SU-DHL-6 (cell line): ENCODE data around the gene TMEM117.

Experiments
- H2AFZ ChIP-seq: fragments of 200-600 bp; sonication (generic); 2 replicates; pipeline ENCODE4 v1.6.1; 2014; ENCODE audit warnings: low read depth, mild to moderate bottlenecking, moderate library complexity, mixed read lengths, antibody characterized with exemption, low read length; ENCODE audit not compliant: severe bottlenecking
- H3F3A ChIP-seq: fragments of 200-600 bp; shearing (Covaris generic); 2 replicates; pipeline ENCODE4 v1.6.0; 2016; ENCODE audit warnings: antibody characterized with exemption, mild to moderate bottlenecking; ENCODE audit not compliant: insufficient read depth
- H3K27ac ChIP-seq: fragments of 200-600 bp; sonication (generic); 2 replicates; pipeline ENCODE4 v1.5.1; 2016; ENCODE audit warnings: low read depth, mild to moderate bottlenecking, low read length, moderate library complexity, mixed read lengths
- H3K27me3 ChIP-seq: fragments of 200-600 bp; sonication (generic), shearing (Covaris generic); 2 replicates; pipeline ENCODE4 v1.6.0; 2014; ENCODE audit warnings: mild to moderate bottlenecking, low read length
- H3K36me3 ChIP-seq: fragments of 200-600 bp; sonication (generic); 2 replicates; pipeline ENCODE4 v1.6.1; 2014; ENCODE audit warnings: mild to moderate bottlenecking, low read length, mixed read lengths
- H3K4me2 ChIP-seq: fragments of 300-600, 200-600 bp; shearing (Covaris generic), sonication (generic); 2 replicates; pipeline ENCODE4 v1.6.0; 2014; ENCODE audit warnings: low read length, low read depth, mild to moderate bottlenecking; ENCODE audit not compliant: poor library complexity, severe bottlenecking
- H3K4me3 ChIP-seq: fragments of 200-600 bp; sonication (generic); 2 replicates; pipeline ENCODE4 v1.5.1; 2014; ENCODE audit warnings: antibody characterized with exemption, low read length, mild to moderate bottlenecking, mixed read lengths; ENCODE audit not compliant: insufficient read depth, poor library complexity, severe bottlenecking
- H3K79me2 ChIP-seq: fragments of 200-600 bp; sonication (generic); 2 replicates; pipeline ENCODE4 v1.6.1; 2014; ENCODE audit warnings: mild to moderate bottlenecking, low read length, moderate library complexity; ENCODE audit not compliant: insufficient read depth
- H3K9ac ChIP-seq: fragments of 200-600 bp; sonication (generic); 2 replicates; pipeline ENCODE4 v1.7.0; 2014; ENCODE audit warnings: mild to moderate bottlenecking, low read length
- H3K9me2 ChIP-seq: fragments of 200-600 bp; sonication (generic); replicated peaks from 2 replicates; pipeline ENCODE4 v1.6.1; 2014; ENCODE audit warnings: low read length; ENCODE audit not compliant: insufficient read depth
- H3K9me3 ChIP-seq: fragments of 200-600 bp; sonication (generic); 2 replicates; pipeline ENCODE4 v1.6.1; 2014; ENCODE audit warnings: low read length, mixed read lengths; ENCODE audit not compliant: insufficient read depth
- H4K20me1 ChIP-seq: fragments of 200-600 bp; sonication (generic); 2 replicates; pipeline ENCODE4 v1.6.1; 2014; ENCODE audit warnings: low read depth, mild to moderate bottlenecking, antibody characterized with exemption, low read length, moderate library complexity, mixed read lengths
- EZH2phosphoT487 ChIP-seq: fragments of 200-600 bp; sonication (generic), shearing (Covaris generic); conservative IDR thresholded peaks from 2 replicates; pipeline ENCODE4 v1.6.1; 2018; ENCODE audit warnings: mild to moderate bottlenecking, antibody characterized with exemption, low read length, moderate library complexity, mixed read lengths
- TF ChIP-seq, protein P1 (sequence below): fragments of 200-600 bp; sonication (generic); IDR thresholded peaks from one replicate; pipeline ENCODE4 v1.5.1; 2017; ENCODE audit warnings: antibody characterized with exemption, mild to moderate bottlenecking, low read length, moderate library complexity; ENCODE audit not compliant: insufficient read depth, poor library complexity, severe bottlenecking

Gene TMEM117

DNA sequence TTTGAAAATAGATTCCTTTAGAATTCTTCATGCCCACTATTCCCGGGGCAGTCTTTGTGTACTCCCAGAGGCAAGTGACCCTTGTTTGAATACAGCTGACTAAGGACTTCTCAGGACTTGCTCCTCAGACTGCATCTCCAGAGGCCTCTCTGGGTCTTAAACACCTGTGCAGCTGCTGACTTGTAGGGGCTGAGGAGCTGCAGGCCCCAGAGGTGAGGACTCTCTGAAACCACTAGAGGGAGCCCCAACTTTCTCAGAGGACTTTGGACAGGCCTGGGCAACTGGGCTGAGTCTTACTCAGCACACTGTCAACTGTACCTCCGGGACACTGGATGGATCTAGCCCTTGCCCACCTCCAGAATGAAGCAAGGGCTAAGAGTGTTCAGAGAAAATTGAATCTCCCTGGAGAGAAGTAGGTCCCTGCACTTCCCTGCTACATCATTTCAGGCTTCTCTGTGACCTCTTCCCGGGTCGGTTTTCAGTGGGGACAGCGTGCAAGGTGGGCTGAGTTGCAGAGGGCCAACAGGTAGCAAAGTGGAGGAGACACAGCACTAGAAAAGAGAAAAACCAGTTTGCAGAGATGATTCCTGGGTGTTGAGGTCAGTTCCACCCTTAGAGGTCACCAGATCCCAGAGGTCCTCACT is 164.6 kb downstream of the TMEM117 start:
- Histone ChIP-seq H4K20me1 (no peaks in the 10 kb centered on the region), H3K4me3 (no peak overlapping the region), H3K27me3 (no peaks in the 10 kb centered on the region), H3K9me2 (no peaks in the 10 kb centered on the region), H2AFZ (no peak overlapping the region), H3K27ac (no peak overlapping the region), H3K9ac (no peak overlapping the region), H3F3A (no peaks in the 10 kb centered on the region), H3K36me3 (no peaks in the 10 kb centered on the region), H3K9me3 (no peaks in the 10 kb centered on the region), H3K79me2 (no peaks in the 10 kb centered on the region), H3K4me2 (no peak overlapping the region)
- no peak for TF ChIP-seq EZH2phosphoT487
- TF ChIP-seq, protein P1, sequence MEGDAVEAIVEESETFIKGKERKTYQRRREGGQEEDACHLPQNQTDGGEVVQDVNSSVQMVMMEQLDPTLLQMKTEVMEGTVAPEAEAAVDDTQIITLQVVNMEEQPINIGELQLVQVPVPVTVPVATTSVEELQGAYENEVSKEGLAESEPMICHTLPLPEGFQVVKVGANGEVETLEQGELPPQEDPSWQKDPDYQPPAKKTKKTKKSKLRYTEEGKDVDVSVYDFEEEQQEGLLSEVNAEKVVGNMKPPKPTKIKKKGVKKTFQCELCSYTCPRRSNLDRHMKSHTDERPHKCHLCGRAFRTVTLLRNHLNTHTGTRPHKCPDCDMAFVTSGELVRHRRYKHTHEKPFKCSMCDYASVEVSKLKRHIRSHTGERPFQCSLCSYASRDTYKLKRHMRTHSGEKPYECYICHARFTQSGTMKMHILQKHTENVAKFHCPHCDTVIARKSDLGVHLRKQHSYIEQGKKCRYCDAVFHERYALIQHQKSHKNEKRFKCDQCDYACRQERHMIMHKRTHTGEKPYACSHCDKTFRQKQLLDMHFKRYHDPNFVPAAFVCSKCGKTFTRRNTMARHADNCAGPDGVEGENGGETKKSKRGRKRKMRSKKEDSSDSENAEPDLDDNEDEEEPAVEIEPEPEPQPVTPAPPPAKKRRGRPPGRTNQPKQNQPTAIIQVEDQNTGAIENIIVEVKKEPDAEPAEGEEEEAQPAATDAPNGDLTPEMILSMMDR, result peak; percentile 64

DNA sequence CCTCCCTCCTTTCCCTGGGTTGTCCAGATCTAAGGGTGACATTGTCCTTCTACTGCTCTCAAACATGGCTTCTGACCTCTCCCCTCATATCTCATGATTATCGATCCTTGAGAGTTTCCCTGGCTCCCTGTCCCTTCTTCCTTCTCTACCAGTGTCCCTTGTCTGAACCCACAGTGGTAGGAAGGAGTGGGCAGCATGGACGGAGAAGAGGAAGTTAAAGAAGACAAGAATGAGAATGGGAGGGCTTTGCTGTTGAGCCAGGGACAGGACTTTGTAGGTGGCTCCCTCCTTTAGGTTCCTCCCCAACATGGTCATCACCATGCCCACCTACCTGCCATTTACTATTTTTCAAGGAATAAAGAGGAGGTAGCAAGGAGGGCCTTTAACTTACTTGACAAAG is 166.7 kb downstream of the TMEM117 start:
- Histone ChIP-seq H3K9me3 (no peaks in the 10 kb centered on the region), H3K36me3 (no peaks in the 10 kb centered on the region), H3K27me3 (no peaks in the 10 kb centered on the region), H3K9ac (no peak overlapping the region), H4K20me1 (no peaks in the 10 kb centered on the region), H3K4me2 (no peak overlapping the region), H3K4me3 (no peak overlapping the region), H3K79me2 (no peaks in the 10 kb centered on the region), H3F3A (no peaks in the 10 kb centered on the region), H3K9me2 (no peaks in the 10 kb centered on the region), H3K27ac (no peak overlapping the region), H2AFZ (no peak overlapping the region)
- TF ChIP-seq EZH2phosphoT487, result no peak
- TF ChIP-seq, protein P1, result no peak

DNA sequence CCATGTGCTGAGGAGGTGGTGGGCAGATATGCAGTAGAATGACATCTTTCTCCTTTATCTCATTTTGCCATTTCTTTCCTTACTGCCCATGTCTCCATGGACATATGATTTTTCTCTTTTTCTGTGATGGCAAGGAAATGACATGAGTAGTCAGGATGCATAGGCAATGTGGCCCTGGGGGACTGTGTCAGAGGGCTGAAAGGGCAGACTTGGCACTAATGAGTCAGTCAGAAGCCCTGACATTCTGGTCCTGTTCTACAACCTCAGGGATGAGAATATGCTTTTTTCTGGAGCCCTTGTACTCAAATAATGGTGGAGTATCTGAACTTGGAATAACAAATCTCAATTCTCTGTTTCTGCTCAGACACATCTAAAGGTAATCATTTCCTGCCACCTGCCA is 167.8 kb downstream of the TMEM117 start:
- no peak overlapping the region for H2AFZ ChIP-seq
- no peaks in the 10 kb centered on the region for H3K9me3 ChIP-seq
- H3K27me3 ChIP-seq, result no peaks in the 10 kb centered on the region
- H3K9me2 ChIP-seq, result no peaks in the 10 kb centered on the region
- H3K4me3 ChIP-seq, result no peak overlapping the region
- H3K79me2 ChIP-seq, result no peaks in the 10 kb centered on the region
- no peak overlapping the region for H3K27ac ChIP-seq
- H3K9ac ChIP-seq, result no peak overlapping the region
- no peaks in the 10 kb centered on the region for H4K20me1 ChIP-seq
- no peaks in the 10 kb centered on the region for H3F3A ChIP-seq
- no peak for TF ChIP-seq EZH2phosphoT487
- TF ChIP-seq, protein P1, result no peak
- no peak overlapping the region for H3K4me2 ChIP-seq
- H3K36me3 ChIP-seq, result no peaks in the 10 kb centered on the region
